ENCODE measurements around the gene COQ8B.

COQ8B gene

GRCh38 chr19:40691421-40692211 lies 25.1 kb downstream of the COQ8B start:
- DNase-seq (peak; percentile 34), ATAC-seq (no peak)

- ATAC-seq (peak; percentile 89), DNase-seq (peak; percentile 92)
Measured at GRCh38 chr19:40690693-40691420, 25.8 kb downstream of the COQ8B start.

- ATAC-seq (no peak), DNase-seq (no peak)
Measured at GRCh38 chr19:40690050-40690692, 26.5 kb downstream of the COQ8B start, which contains the start of gene NUMBL. Gene NUMBL (minus strand): TSS chr19:40690651. CDS start chr19:40690483, 168 bp downstream.

- no peak for ATAC-seq
- DNase-seq, result peak; percentile 46
Measured at GRCh38 chr19:40689339-40690049, 27.2 kb downstream of the COQ8B start.

GRCh38 chr19:40688987-40689338 lies 27.7 kb downstream of the COQ8B start:
- DNase-seq (no peak), ATAC-seq (no peak)

GRCh38 chr19:40688309-40688708 lies 28.4 kb downstream of the COQ8B start:
- no peak for ATAC-seq
- no peak for DNase-seq

GRCh38 chr19:40687525-40688016 lies 29.1 kb downstream of the COQ8B start:
- ATAC-seq, result no peak
- no peak for DNase-seq

- no peak for ATAC-seq
- no peak for DNase-seq
Measured at GRCh38 chr19:40686882-40687524, 29.7 kb downstream of the COQ8B start.

GRCh38 chr19:40685563-40685962 lies 31.1 kb downstream of the COQ8B start:
- no peak for DNase-seq
- ATAC-seq, result no peak

GRCh38 chr19:40685016-40685526 lies 31.6 kb downstream of the COQ8B start:
- DNase-seq, result no peak
- no peak for ATAC-seq

- ATAC-seq, result no peak
- DNase-seq, result no peak
Measured at GRCh38 chr19:40684280-40684679, 32.4 kb downstream of the COQ8B start.

- DNase-seq (no peak), ATAC-seq (no peak)
Measured at GRCh38 chr19:40683437-40683836, 33.2 kb downstream of the COQ8B start.

- no peak for ATAC-seq
- DNase-seq, result no peak
Measured at GRCh38 chr19:40682431-40682964, 34.2 kb downstream of the COQ8B start.

GRCh38 chr19:40681039-40681438 lies 35.6 kb downstream of the COQ8B start:
- DNase-seq, result no peak
- ATAC-seq, result no peak

- DNase-seq, result no peak
- no peak for ATAC-seq
Measured at GRCh38 chr19:40677156-40677555, 39.5 kb downstream of the COQ8B start.

GRCh38 chr19:40674291-40674690 lies 42.4 kb downstream of the COQ8B start:
- no peak for DNase-seq
- ATAC-seq, result no peak

- no peak for ATAC-seq
- DNase-seq, result no peak
Measured at GRCh38 chr19:40673397-40673796, 43.3 kb downstream of the COQ8B start.

- no peak for DNase-seq
Measured at GRCh38 chr19:40672573-40673299, 44.0 kb downstream of the COQ8B start.

GRCh38 chr19:40672038-40672437 lies 44.6 kb downstream of the COQ8B start:
- no peak for ATAC-seq
- no peak for DNase-seq

More at GRCh38 chr19:40672573-40673299, 44.0 kb downstream of the COQ8B start:
- ATAC-seq, result no peak

- no peak for DNase-seq
- no peak for ATAC-seq
Measured at GRCh38 chr19:40671404-40671803, 45.3 kb downstream of the COQ8B start.

All from stimulated activated naive CD8-positive, alpha-beta T cell treated with anti-CD3 and anti-CD28 coated beads, Interleukin-15, Interleukin-2, amounts not matched to agents 100 U/mL and 50 U/mL, for 24 hours (primary cell).